GM12878 (cell line): ENCODE results near the gene NUDCD3. TPM values are rescaled to one million over a fixed set of nuclear protein-coding genes. Genes with fewer than 3 reads are reported as not detected.

ENCODE experiments used
- ATAC-seq: fragments of 200-7000 bp; cut with Tn5 transposase; 3 replicates; pipeline ENCODE4 v1.9.1; 2020; ENCODE audit warnings: mild to moderate bottlenecking, moderate library complexity
- BruUV-seq: library from RNA; stranded (reverse); fragments of 400-500 nt; replicated peaks from 2 replicates; lab custom pipeline; 2021; lab: Mats Ljungman, UMichigan
- CTCF ChIA-PET: fragments of 300-600 bp; sonication (Branson Sonifier 250); formaldehyde crosslinking; extraction: SDS; loops from one replicate; lab custom pipeline; 2021; ENCODE audit warnings: inconsistent platforms; lab: Yijun Ruan, JAX
- POLR2A ChIA-PET: fragments of 350-600 bp; formaldehyde crosslinking; extraction: SDS; loops from one replicate; lab custom pipeline; 2021; ENCODE audit warnings: inconsistent platforms; lab: Charles Lee
- RAD21 ChIA-PET: fragments of 300-600 bp; sonication (Branson Sonifier 250); formaldehyde crosslinking; loops from one replicate; lab custom pipeline; 2023; ENCODE audit warnings: antibody characterized with exemption; ENCODE audit not compliant: unreplicated experiment; lab: Charles Lee
- SMC1A ChIA-PET: fragments of 300-600 bp; sonication (Branson Sonifier 250); formaldehyde crosslinking; loops from one replicate; lab custom pipeline; 2023; ENCODE audit not compliant: unreplicated experiment, uncharacterized antibody; lab: Charles Lee
- DNase-seq: peaks from one replicate; pipeline ENCODE4 v3.0.0-alpha.2; 2011; ENCODE audit warnings: low read depth, low spot score
- FAIRE-seq: peaks from 3 replicates; lab custom pipeline; 2011; peaks lifted over from hg19 to GRCh38; lab: Jason Lieb, UNC
- H2AFZ ChIP-seq: 2 replicates; pipeline ENCODE4 v1.6.0; 2011; ENCODE audit warnings: low read depth, low read length, control low read depth; ENCODE audit not compliant: control insufficient read depth
- H3K27ac ChIP-seq: 2 replicates; pipeline ENCODE4 v1.5.1; 2011; ENCODE audit warnings: control low read depth; ENCODE audit not compliant: control insufficient read depth, insufficient read depth
- H3K27me3 ChIP-seq, 2 experiments: replicated peaks in 1 of 2; 2 replicates each; pipeline versions ENCODE4 v1.6.0 to v1.6.1; 2011; ENCODE audit warnings: low read length in 1 of 2; ENCODE audit not compliant: control insufficient read depth in 2 of 2, insufficient read depth in 2 of 2
- H3K36me3 ChIP-seq, 2 experiments: 2 replicates each; pipeline ENCODE4 v1.5.1; 2011; ENCODE audit warnings: low read length in 1 of 2; ENCODE audit not compliant: control insufficient read depth in 2 of 2, insufficient read depth in 2 of 2
- H3K4me1 ChIP-seq: 2 replicates; pipeline ENCODE4 v1.6.1; 2011; ENCODE audit warnings: mild to moderate bottlenecking, low read length, moderate library complexity, mixed read lengths; ENCODE audit not compliant: control insufficient read depth, insufficient read depth
- H3K4me2 ChIP-seq: 2 replicates; pipeline ENCODE4 v1.6.0; 2011; ENCODE audit warnings: control low read depth; ENCODE audit not compliant: control insufficient read depth, insufficient read depth
- H3K4me3 ChIP-seq: fragments of 200-600 bp; sonication (generic); 2 replicates; pipeline ENCODE4 v1.5.1; 2016
- H3K79me2 ChIP-seq: 2 replicates; pipeline ENCODE4 v1.6.0; 2011; ENCODE audit warnings: low read length; ENCODE audit not compliant: control insufficient read depth, insufficient read depth
- H3K9ac ChIP-seq: 2 replicates; pipeline ENCODE4 v1.8.0; 2011; ENCODE audit warnings: low read length, control low read depth, mixed read lengths; ENCODE audit not compliant: control insufficient read depth, insufficient read depth
- H3K9me3 ChIP-seq: replicated peaks from 3 replicates; pipeline ENCODE4 v1.5.1; 2011; ENCODE audit warnings: mild to moderate bottlenecking, low read length; ENCODE audit not compliant: control insufficient read depth, insufficient read depth
- H4K20me1 ChIP-seq: 2 replicates; pipeline ENCODE4 v1.6.0; 2011; ENCODE audit not compliant: control insufficient read depth, insufficient read depth
- ATF3 ChIP-seq: IDR thresholded peaks from 2 replicates; pipeline ENCODE4 v1.6.1; 2011; ENCODE audit warnings: low read depth, mild to moderate bottlenecking, low read length, moderate library complexity, borderline replicate concordance; ENCODE audit errors: extremely low read depth
- GATAD2B ChIP-seq: fragments of 450-650 bp; conservative IDR thresholded peaks from 2 replicates; pipeline ENCODE4 v1.6.1; 2017; ENCODE audit warnings: low read depth, mild to moderate bottlenecking, moderate library complexity
- RB1 ChIP-seq: fragments of 450-650 bp; formaldehyde crosslinking; IDR thresholded peaks from 2 replicates; pipeline ENCODE4 v1.6.1; 2017; ENCODE audit warnings: mild to moderate bottlenecking, borderline replicate concordance
- RUNX3 ChIP-seq: IDR thresholded peaks from 2 replicates; pipeline ENCODE4 v1.6.1; 2012; ENCODE audit warnings: low read length, inconsistent platforms
- WGBS: methylation state at CpG from one replicate; pipeline ENCODE4 v1.1.6; 2016; ENCODE audit warnings: low lambda C conversion rate; ENCODE audit not compliant: insufficient replicate concordance, insufficient coverage; ENCODE audit errors: missing lambda C conversion rate; 5-methylcytosine and 5-hydroxymethylcytosine counted together
- in situ Hi-C: fragments of 300-500 bp; cut with MboI; formaldehyde crosslinking; loops from 9 replicates; pipeline ENCODE4 v1.14.3; 2018; ENCODE audit warnings: mixed read lengths
- intact Hi-C: fragments of 100-400 bp; cut with micrococcal nuclease; formaldehyde crosslinking; loops from one replicate; pipeline ENCODE4 v1.14.2; 2022; ENCODE audit not compliant: unreplicated experiment
- polyA plus RNA-seq, 11 experiments: library from polyadenylated mRNA; depleted of rRNA in 4 of 11; unstranded in 6 of 11; stranded (reverse) in 5 of 11; fragments of >200 nt; fragmentation: Nextera tagmentation in 4 of 11; fragmentation: Illumina TruSeq in 1 of 11; extraction: Ambion mirVana in 4 of 11; extraction: Trizol in 1 of 11; gene quantifications; 1 replicate in 1 of 11; 2 replicates in 10 of 11; pipeline versions ENCODE4 v1.2.1 to v1.2.3, GENCODE V29; 2011 to 2016; ENCODE audit warnings: inconsistent platforms in 2 of 11, missing spikeins in 2 of 11, low read depth in 1 of 11
- total RNA-seq, 4 experiments: library from RNA; depleted of rRNA in 3 of 4; stranded (reverse); fragments of >200 nt in 3 of 4; fragmentation: Illumina TruSeq in 1 of 4; extraction: Trizol in 1 of 4; gene quantifications; 2 replicates each; pipeline versions ENCODE4 v1.2.1 to v1.2.3, GENCODE V29; 2013 to 2021

NUDCD3 gene
- total and polyA plus RNA-seq, 10 of the 15 experiments (the other 5 are each of a cell fraction or from before 2014, with no cell fraction given): 25.0 to 89.8 (median 46.4) TPM

GRCh38 chr7:44432381-44432977 lies 58.0 kb downstream of the NUDCD3 start:
- ChIA-PET RAD21 (interaction anchor here (1.2 kb wide), 1 partner anchor 43 kb away, joined by 4 read pairs; no protein-coding TSS in a partner anchor), CTCF (interaction anchor here (0.7 to 1.8 kb wide), 5 partner anchors 17 to 59 kb away, joined by 3 to 8 read pairs (median 4); partner anchors contain the start of gene NUDCD3), SMC1A (interaction anchor here (0.8 to 3.6 kb wide), 4 partner anchors 8 to 192 kb away, joined by 3 to 16 read pairs (median 4); no protein-coding TSS in a partner anchor), POLR2A (interaction anchor here (1.0 kb wide), 1 partner anchor 43 kb away, joined by 3 read pairs; no protein-coding TSS in a partner anchor)
- H3K9ac ChIP-seq: no peak overlapping the region
- DNase-seq (no peak), ATAC-seq (no peak), FAIRE-seq (no peak)
- WGBS: 62% methylated on average over 6 of the region's 6 CpGs
- H3K79me2 ChIP-seq: peaks cover 3% of the 10 kb centered on the region
- H4K20me1 ChIP-seq: no peaks in the 10 kb centered on the region; the same call in 1 of the 2 replicates
- intact Hi-C loops: no loop called here
- H3K27me3 ChIP-seq: no peaks in the 10 kb centered on the region
- no peak overlapping the region for H3K4me2 ChIP-seq
- no TSS peak for BruUV-seq
- in situ Hi-C loops: no loop called here
- H3K36me3 ChIP-seq: peaks cover 3 to 7% of the 10 kb centered on the region in 2 experiments; a peak in 3 of 4 replicates
- no peak overlapping the region for H2AFZ ChIP-seq
- no peaks in the 10 kb centered on the region for H3K9me3 ChIP-seq
- H3K4me3 ChIP-seq: no peak overlapping the region
- peaks cover 6% of the 10 kb centered on the region for H3K4me1 ChIP-seq
- TF ChIP-seq GATAD2B (no peak), RB1 (no peak), RUNX3 (no peak), ATF3 (no peak)
- TF ChIP-seq, all 136 proteins: peak for 0
- no peak overlapping the region for H3K27ac ChIP-seq
